Sciatic nerve (tissue), 2 donors: Measurements from ENCODE around the gene PELI3. TPM values are rescaled to one million over a fixed set of nuclear protein-coding genes. Genes with fewer than 3 reads are reported as not detected.

Experiments used
- ATAC-seq: fragments of 200-7000 bp; cut with Tn5 transposase; one replicate; pipeline ENCODE4 v1.9.1; 2020; ENCODE audit warnings: mild to moderate bottlenecking, moderate library complexity
- DNase-seq: peaks from one replicate; pipeline ENCODE4 v3.0.0-alpha.2; 2020; ENCODE audit warnings: low spot score
- intact Hi-C: fragments of 100-400 bp; cut with DNase I; formaldehyde crosslinking; loops from one replicate; pipeline ENCODE4 v1.14.2; 2022
- total RNA-seq: library from RNA; stranded (reverse); fragmentation: NEBNext Ultra II Directional; extraction: Animal tissue kit (Norgen Biotek cat#: 25700); gene quantifications from one replicate; pipeline ENCODE4 v1.2.1, GENCODE V29; 2021
- donor health status: DM: no; HTN: no; CAD: no.
- donor health status: DM: no; HTN: no; CAD: no.

Gene PELI3
- total RNA-seq, 1 donor from 2014 or later = 14.8 TPM

GRCh38 chr11:66469441-66469840 is 2.7 kb downstream of the PELI3 start:
- no peak for DNase-seq
- intact Hi-C loops = no loop called here
- ATAC-seq = no peak

DNA sequence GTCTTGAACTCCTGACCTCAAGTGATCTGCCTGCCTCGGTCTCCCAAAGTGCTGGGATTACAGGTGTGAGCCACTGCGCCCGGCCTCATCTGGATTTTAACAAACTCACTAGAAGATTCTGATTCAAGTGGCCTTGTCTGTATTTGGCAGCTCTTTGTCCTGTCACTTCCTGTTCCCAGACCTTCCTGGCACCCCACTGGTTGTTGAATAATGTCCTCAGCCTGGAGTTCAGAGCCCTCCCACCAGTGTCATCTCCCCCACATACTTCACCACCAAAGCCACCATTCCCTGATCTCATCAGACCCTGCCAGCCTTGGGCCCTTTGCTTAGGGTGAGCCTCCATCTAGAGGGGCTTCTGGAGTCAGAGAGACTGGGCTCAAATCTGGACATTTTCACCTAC is 3.3 kb downstream of the PELI3 start:
- DNase-seq (no peak), ATAC-seq (no peak)
- intact Hi-C loops = no loop called here

DNA sequence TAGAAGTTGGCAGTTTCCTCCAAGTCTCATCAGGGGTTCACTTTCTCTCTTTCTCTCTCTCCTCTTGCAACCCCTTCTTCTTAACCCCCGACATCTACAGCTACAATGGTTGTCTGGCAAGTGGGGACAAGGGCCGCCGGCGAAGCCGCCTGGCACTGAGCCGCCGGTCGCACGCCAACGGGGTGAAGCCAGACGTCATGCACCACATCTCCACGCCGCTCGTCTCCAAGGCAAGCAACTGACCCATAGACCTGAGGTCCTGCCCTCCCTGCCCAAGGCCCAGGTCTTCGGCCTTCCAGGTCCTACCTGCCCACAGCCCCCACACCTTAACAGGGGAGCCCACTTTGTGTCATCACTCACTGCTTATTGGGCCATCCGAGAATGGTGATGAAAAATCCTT is 4.4 kb downstream of the PELI3 start:
- intact Hi-C loops = no loop called here
- DNase-seq (no peak), ATAC-seq (no peak)

DNA sequence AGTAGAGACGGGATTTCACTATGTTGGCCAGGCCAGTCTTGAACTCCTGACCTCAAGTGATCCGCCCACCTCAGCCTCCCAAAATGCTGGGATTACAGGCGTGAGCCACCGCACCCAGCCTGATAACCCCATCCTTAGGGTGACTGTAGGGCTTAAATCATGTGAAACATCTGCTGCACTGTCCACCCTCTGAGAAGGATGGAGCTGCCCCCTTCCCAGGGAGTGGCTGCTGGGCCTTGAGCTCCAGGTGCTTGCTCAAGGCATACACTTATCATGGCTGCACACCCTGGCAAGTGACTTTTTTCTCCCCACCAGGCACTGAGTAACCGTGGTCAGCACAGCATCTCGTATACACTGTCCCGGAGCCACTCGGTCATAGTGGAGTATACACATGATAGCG is 5.3 kb downstream of the PELI3 start:
- DNase-seq (no peak), ATAC-seq (no peak)
- intact Hi-C loops = no loop called here

DNA sequence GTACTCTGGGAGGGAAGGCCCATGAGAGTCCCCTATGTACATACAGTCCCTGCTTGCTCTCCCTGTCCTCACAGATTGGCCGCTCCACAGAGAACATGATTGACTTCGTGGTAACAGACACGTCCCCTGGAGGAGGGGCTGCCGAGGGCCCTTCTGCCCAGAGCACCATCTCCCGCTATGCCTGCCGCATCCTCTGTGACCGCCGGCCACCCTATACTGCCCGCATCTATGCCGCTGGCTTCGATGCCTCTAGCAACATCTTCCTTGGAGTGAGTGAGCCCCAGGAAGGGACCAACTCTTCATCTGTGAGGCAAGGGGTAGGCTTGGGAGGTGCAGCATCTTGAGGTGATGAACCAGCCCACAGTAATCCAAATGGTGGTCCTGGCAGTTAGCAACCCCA is 6.5 kb downstream of the PELI3 start:
- DNase-seq (no peak), ATAC-seq (no peak)
- intact Hi-C loops = no loop called here

GRCh38 chr11:66473608-66474515 is 7.2 kb downstream of the PELI3 start:
- ATAC-seq = no peak
- intact Hi-C loops = no loop called here
- DNase-seq = no peak

DNA sequence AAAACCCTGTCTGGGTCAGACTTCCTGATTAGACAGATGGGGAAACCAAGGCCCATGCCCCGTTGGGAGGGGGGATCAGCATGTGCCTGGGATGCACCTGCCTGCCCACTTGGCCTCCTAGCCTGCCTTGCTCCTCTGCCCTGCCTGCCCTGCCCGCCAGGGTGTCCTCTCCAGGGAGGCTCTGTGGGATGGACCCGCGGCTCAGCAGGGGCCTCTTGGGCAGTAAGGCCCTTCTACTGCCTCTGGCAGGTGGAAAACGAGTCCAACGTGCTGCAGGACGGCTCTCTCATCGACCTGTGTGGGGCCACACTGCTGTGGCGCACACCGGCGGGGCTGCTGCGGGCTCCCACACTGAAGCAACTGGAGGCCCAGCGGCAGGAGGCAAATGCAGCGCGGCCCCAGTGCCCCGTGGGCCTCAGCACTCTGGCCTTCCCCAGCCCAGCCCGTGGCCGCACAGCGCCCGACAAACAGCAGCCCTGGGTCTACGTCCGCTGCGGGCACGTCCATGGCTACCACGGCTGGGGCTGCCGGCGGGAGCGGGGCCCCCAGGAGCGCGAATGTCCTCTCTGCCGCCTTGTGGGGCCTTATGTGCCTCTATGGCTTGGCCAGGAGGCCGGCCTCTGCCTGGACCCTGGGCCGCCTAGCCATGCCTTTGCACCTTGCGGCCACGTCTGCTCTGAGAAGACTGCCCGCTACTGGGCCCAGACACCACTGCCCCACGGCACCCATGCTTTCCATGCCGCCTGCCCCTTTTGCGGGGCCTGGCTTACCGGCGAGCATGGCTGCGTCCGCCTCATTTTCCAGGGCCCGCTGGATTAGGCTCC is 8.9 kb downstream of the PELI3 start:
- ATAC-seq (no peak), DNase-seq (no peak)
- intact Hi-C loops = no loop called here

DNA sequence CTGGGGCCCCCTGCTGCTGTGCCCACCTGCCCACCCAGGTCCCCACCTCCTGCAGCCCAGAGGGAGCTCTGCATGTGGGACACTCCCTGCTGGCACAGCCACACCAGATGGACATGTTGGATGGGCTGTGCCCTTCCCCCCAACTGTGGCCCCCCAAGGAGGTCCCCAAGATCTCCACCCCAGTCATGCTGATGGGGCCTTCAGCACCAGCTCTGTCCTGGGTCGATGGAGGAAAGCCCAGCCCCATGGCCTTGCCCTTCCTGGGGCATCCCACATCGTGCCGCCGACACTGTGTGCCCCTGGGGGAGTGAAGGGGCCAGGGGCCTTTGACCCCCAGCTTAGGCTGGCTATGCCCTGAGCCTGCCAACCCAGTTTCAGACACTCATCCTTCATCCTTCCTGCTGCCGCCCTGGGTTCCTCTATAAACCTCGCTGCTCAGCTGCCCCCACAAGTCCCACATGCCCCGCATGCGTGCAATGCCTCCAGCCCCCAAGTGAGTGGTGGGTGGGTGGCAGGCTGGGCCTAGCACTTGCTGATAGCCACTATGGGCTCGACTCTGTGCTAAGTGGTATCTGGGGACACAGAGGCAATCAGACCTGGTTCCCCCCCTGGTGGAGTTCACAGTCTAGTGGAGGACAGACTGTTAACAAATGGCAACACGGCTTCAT is 9.6 kb downstream of the PELI3 start:
- intact Hi-C loops = no loop called here
- ATAC-seq (no peak), DNase-seq (no peak)

- DNase-seq (no peak), ATAC-seq (no peak)
- intact Hi-C loops = no loop called here
These were observed 10.1 kb downstream of the PELI3 start for GRCh38 chr11:66476841-66477251.

DNA sequence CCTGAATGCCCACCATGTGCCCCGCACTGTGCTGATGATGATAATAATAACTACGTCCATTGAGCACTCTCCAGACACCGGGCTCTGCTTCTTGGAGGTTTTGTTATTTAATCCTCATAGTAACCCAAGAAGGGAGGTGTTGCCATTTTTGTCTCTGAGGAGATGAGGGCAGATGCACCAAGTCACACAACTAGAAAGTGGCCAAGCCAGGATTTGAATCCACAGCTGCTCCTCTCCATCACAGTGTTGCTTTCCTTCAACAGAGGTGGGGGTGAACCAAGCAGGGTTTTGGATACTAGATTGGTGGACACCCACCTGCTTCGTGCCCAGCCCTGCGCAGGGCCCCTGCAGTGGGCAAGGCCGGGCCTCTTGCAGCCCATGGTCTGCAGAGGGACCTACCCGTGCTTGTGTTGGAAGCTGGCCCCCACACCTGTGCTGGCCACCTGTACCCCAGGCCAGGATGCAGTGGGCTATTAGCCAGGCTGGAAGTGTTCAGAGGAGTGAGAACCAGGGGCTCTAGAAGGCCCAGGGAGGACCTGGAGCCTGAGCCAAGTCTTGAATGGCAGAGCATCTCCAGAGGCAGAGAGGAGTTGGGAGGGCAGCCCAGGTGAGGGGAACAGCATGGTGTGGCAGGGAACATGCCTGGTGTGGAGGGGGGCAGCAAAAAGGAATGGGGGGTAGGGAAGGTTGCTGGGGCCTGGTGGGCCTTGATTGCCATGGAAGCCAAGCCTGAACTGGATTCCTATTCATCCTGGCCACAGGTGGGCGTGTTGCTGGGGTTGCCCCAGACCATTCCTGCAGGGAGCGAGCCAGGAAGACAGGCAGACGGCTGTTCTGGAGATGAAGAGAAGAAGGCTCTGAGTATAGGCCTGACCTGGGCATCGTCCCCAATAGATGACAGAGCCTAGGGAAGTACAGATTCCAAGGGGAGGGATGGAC is 10.8 kb downstream of the PELI3 start:
- DNase-seq = no peak
- no peak for ATAC-seq
- intact Hi-C loops = no loop called here

DNA sequence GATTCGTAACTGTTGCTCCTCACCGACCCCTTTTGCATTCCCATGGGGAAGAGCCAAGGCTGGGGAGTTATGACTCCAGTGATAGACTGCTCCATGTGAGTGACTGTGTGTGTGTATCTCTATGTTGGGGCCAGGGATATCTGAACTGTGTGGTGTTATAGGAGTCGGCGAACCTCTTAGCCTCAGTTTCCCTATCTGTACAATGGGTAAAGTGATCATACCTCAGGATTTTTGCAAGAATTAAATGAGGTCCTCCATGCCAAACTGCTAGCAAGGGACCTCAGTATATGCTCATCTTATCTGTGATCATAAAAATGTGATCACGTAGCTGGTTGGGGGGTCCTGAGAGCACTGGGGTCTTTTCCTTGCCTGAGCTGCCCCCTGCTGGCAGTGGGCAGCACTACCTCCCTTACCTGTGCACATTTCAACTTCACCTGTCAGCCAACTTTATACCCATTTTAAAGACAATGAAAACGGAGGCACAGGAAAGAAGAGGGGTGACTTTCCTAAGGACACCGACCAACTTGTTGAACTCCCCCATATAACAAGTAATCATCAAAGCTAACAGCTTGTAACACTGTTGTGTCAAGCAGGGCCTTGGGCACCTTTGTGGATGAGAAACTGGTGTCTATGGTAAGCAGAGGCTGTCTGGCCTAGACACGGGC is 12.2 kb downstream of the PELI3 start:
- intact Hi-C loops = no loop called here
- DNase-seq (no peak), ATAC-seq (no peak)

GRCh38 chr11:66479394-66480116 is 12.8 kb downstream of the PELI3 start:
- intact Hi-C loops = no loop called here
- DNase-seq (no peak), ATAC-seq (peak; percentile 29)

GRCh38 chr11:66480117-66480938 is 13.6 kb downstream of the PELI3 start, which contains the start of gene DPP3:
TSS of gene DPP3 (plus strand) at chr11:66480434. CDS start at chr11:66482201, 1,767 bp downstream.
- intact Hi-C loops = no loop called here
- peak; percentile 98 for DNase-seq
- peak; percentile 98 for ATAC-seq

GRCh38 chr11:66484806-66485380 is 18.2 kb downstream of the PELI3 start:
- DNase-seq = no peak
- intact Hi-C loops = loop anchor here (5.0 kb wide), 1 partner anchor 753 kb away; no protein-coding TSS in a partner anchor
- ATAC-seq = no peak

DNA sequence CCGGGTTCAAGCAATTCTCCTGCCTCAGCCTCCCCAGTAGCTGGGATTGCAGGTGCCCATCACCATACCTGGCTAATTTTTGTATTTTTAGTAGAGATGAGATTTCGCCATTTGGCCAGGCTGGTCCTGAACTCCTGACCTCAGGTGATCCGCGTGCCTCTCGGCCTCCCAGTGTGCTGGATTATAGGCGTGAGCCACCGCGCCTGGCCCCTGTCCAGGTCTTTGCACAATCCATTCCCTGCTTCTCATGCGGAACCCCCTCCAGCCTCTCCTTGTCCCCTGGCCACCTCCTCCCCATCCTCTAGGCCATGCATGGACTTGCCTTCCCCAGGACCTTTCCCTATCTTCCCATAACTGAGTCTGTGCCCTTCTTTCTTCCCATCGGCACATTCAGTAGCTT is 22.3 kb downstream of the PELI3 start:
- intact Hi-C loops = loop anchor here (5.0 kb wide), 1 partner anchor 757 kb away; no protein-coding TSS in a partner anchor
- ATAC-seq (no peak), DNase-seq (no peak)

GRCh38 chr11:66489636-66490035 is 22.9 kb downstream of the PELI3 start:
- DNase-seq = no peak
- intact Hi-C loops = loop anchor here (5.0 kb wide), 1 partner anchor 757 kb away; no protein-coding TSS in a partner anchor
- ATAC-seq = no peak
